HG02678 (cell line): ENCODE measurements around the gene ASTN1.
"Not testable (repeated sequence)": the region's sequence is repeated elsewhere in the genome, so short reads cannot be mapped to it uniquely, and the experiment has no call there.

Experiments
- ATAC-seq: cut with Tn5 transposase; IDR thresholded peaks from one replicate; pipeline ENCODE4 v1.9.1; 2021; ENCODE audit warnings: mild to moderate bottlenecking, moderate library complexity; ENCODE audit not compliant: unreplicated experiment

Gene ASTN1

DNA sequence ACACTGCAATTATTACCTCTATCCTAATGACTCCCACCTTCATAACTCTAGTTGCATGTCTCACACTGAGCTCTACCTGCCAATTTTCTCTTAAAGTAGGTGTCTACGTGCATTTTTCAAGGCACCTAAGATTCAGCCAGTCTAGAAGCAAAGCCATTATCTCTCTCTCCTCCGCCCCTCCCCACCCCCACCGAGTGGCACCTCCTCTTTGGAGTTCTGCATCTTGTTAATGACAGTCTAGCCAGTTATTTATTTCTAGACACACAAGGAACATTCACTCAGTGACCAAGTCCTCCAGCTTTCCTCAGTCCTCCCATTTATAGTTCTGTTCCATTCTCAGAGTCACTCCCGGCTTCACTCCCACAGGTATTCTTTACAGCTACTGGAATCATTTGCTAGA is 47.6 kb downstream of the ASTN1 start:
- ATAC-seq = no peak

DNA sequence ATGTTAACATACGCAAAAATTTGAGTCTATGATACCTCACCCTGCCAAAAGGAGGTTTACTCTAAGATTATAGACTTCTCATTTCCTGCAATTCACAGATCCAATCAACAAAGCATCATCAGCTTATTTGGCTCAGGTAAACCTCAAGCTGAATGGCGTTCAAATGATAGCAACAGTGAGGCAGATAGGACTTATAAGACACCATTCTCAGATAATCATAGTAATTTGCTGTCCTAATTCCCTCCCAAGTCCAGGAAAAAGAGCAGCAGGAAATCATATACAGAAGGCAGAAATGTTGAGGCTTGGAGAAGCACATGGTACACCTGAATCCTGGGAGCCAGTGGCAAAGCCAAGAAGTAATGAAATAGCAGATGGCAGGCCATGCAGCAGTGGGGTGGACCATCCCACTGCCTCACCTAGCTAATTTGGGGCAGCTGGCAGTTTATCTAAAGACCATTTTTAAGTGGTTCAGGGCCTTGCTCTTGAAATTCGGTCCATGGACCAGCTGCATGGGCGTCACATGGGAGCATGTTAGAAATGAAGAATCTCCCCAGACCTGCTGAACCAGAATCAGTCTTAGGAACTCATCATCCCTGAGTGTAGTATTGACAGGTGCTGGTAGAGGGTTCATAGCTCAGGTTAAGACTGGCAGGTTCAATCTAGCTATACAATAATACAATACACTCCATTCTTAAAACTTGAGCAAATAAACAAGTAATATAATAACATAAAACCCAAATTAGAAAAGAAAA is 57.7 kb downstream of the ASTN1 start:
- ATAC-seq = no peak

DNA sequence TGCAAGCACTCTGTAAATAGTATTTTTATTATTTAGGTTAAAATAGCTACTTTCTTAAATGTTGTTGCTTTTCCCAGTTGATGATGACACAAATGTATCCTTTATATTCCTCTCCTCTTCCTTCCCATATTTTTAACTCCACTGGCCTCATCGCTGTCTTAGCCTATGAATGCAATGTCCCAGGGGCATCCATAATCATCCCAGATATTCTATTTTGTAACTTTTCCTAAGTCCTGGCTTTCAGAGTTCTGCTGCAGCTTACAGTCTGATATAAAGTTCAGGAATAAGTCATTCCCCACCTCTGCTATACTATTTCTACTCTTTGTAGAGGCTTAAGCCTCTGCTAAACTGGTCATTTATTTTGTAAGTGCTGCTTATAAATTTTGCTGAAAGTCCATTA is 58.3 kb downstream of the ASTN1 start:
- ATAC-seq = no peak

DNA sequence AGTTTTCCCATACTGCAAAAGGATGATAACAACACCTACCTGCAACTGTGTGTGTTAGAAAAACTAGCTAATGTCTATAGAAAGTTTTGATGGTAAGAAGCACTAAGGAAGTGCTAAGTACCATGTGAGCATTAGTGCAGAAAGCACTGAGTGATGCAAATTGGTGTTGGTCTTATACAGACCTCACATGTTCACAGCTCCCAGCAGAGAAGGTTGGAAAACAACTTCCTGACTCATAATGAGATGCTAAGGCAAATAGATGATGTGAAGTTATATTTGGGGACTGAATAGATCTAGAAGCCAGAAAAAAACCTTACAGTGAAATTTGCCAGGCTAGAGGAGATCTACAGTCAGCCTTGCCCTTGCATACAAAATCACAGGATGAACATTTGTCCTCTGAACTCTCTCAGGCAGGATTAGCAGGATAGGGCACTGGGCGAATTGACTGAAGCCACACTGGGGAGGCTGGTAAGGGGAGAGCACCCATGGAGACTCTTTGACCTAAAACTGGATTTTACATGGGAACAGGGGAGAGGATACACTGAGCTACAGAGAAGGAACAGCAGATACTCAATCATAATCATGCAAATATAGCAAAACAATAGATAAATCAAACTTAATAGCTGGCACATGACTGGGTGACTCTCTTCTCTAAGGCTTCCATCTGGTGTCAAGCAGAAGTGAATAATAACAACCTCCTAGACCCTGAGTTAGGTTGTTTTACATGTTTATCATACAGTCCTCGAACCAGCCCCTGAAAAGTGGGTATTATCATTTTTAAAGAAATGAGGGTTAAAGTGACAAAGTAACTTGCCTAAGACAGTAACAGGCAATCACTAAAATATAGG is 61.3 kb downstream of the ASTN1 start:
- no peak for ATAC-seq

DNA sequence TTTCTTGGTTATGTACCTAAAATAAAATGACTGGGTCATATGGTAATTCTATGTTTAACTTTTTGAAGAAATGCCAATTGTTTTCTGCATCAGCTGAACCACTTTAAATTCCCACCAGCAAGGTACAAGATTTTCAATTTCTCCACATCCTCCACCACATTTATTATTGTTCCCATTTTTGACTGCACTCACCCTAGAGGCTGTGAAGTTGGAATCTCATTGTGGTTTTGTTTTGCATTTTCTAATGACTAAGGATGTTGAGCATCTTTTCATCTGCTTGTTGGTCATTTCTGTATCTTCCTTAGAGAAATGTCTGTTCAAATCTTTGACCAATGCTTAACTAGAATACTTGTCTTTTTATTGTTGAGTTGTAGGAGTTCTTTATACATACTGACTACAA is 72.5 kb downstream of the ASTN1 start:
- no peak for ATAC-seq

DNA sequence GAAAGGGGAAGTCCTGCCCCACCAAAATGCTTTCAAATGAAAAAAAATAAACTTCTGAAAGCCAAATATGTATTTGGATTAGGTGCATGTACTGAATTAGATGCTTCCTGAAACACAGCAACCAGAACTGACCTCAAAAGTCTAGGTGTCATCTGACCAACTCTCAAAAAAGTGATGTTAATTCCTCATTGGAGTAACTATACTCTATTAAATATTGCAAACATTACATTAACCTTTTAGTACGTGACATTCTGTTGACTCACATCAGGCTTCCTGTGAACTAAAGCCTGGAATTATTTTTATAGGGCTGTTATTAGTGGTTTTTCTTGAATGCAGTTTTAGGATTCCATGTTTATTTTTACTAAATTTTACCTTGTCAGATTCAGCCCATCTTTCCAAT is 73.5 kb downstream of the ASTN1 start:
- no peak for ATAC-seq

DNA sequence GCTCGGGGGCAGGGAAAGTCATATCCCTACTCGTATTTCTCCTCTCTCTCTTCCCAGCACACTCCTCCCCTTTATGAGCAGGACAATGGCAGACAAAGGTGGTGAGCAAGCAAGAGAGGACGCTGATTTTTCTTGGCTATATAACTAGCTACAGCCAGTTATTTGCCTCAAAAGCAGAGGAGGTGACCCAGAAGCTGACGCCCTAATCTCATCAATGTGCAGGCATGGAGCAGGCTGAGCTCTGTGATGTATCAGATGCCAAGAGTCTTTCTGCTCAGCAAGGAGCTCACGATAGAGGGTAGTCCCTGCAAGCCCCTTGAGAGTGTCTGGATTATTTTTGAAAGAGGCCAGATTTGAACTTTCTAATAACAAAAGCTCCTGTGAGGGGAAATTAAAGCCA is 75.5 kb downstream of the ASTN1 start:
- no peak for ATAC-seq

DNA sequence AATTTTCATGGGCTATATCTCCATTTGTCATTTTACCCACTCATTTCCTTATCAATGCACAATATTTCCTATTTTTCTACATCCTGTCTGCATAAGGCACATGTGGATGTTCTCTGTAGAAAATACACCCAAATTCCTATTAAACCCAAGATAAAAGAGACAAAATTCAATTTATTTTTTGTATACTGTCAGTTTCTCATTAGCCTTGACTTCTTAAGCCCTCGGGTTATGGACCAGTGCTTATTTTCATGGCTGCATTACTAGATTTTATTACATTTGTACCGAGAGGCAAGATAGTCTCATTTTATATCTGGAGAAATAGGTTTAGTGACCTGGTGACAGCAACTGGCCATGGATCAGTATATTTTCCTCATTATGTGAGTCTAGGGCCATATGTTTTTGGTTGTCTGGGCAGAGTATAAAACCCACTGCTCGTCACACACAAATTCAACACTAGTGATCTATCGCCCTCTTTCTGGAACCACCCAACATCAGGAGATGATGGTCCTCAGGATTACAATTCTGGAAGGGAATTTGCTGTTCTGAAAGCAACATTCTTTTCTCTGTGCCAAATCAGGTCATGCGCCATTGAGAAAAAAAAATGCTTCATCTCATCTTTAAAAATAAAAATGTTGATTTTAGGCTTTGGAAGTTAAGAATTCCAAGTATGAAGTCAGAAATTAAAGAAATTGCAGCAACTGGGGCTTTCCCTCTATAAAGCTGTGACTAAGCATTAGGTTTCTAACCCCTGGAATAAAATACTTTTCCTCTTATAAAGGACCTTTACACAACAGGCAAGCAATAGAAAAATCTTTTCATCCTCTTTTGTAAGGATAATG is 81.4 kb downstream of the ASTN1 start:
- ATAC-seq = no peak

DNA sequence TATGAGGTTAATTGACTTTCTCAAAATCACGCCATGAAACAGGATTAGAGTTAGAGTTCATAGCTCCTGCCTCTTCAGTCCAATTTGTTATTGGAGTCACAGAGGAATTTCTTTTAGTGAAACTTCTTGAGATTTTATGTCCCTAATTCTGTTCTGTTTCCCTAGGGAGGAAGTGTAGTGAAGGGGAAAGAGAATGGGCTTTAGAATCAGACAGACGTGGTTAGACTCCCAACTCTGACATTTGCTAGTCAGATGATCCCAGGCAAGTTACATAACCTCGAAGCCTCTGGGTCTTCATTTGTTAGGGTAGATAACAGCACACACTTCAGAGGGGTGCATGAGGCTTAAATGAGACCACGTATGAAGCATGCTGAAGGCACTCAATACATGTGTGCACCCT is 83.9 kb downstream of the ASTN1 start:
- ATAC-seq = no peak

DNA sequence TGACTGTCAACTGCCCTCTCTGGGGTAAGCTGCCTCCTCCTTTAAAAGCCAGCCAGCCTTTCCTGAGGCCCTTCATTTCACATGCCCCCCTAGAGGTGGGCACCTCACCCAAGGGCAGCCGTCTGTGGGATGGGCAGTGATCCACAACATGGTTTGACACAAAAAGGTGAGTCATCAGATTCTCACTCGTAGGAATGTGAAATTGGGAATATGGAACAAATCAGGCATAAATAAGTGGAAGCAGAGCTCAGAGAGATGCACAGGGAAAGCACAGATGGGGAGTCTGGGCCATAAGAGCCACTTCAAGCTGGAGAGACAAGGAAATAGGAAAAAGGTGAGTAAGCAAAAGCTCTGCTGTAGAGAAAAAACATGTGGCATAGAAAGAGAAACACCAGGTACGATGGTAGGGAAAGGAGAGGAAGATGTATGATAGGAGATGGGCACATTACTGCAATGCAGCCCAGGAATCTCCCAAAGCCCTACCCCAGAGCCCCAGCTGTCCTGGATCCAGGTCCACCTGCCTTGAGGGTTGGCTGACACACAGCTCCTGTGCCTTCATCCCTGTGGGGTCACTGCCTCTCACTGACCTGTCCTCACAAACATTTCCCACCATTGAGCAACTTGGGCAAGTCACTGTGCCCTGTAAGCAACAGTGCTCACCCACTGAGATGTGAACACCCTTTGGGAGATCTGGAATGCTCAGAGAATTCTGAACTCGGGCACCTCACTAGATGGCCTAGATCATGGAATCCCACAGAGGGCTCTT is 86.6 kb downstream of the ASTN1 start:
- no peak for ATAC-seq

DNA sequence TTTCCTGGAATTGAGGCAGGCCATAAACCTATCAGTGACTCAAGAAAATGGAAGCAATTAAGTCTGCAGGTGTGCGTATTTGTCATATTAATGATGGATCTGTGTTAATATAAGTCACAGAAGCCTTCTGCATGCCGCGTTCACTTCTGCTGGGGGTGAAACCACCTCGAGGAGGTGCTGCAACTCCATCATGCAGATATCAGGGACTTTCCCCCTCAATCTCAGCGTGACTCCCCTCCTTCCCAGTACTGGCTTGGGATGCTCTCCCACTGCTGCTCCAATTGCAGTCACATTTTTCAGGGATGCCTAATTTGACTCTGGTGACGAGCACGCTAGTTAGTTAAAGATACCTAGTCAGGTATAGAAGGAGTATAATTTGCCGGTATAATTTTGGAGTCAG is 87.5 kb downstream of the ASTN1 start:
- no peak for ATAC-seq

DNA sequence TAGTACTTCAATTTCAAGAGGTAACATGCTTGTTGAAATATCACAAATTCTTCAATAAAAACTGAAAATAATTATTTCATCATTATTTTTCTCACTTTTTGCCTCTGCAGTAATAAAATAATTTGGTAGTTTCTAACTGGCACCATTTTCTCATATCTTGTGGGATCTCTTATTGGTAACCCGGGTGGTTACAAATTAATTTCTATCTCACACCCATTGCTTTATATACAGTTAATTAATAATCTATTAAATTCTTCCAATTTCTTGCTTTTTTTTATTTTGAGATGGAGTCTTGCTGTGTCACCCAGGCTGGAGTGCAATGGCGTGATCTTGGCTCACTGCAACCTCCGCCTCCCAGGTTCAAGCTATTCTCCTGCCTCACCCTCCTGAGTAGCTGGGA is 89.7 kb downstream of the ASTN1 start:
- ATAC-seq = not testable (repeated sequence)

DNA sequence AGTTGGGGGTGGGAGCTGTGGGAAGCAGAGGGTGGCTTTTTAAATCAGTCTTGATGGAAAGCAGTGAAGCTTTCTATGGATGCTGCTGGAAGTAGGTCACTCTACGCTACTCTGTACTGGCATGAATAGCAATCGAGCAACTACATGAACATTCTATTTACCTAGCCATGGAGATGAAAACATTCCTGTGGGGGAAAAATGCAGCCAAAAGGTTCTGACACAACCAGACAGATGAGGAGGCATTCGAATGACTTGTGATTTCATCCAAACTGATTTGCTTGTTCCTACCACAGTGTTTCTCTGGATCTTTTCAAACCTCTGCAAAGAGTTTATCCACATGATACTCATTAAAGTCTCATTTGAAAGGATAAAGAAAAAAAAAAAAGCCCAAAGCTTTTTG is 95.0 kb downstream of the ASTN1 start:
- ATAC-seq = no peak

DNA sequence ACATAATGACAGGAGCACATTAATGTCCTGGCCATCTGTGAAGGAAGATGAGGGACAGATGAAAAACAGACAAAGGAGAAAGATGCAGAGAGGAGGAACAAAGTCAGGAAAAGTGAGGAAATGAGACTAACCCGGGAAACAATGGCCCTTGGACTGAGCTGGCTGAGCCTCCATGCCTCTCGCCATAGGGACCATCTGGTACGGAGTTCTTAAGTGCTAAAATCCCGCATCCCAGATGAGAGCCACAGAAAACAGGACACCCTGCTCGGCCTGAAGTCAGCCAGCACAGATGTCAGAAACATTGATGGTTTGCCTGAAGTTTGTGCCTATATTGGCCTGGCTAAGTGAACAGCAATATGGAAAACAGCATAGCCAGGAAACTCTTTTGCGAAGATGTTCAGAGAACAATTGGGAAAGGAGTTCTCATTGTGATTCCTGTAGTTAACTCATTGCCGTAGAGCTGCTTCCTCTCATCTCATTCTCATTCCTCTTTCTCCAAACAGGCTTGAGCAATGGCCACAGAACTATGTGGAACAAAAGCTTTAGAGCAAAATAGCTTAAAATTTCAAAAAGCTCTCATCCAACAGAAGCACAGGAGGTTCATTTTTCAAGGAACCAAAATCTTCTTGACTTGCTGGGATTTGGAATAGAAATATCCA is 96.6 kb downstream of the ASTN1 start:
- no peak for ATAC-seq

DNA sequence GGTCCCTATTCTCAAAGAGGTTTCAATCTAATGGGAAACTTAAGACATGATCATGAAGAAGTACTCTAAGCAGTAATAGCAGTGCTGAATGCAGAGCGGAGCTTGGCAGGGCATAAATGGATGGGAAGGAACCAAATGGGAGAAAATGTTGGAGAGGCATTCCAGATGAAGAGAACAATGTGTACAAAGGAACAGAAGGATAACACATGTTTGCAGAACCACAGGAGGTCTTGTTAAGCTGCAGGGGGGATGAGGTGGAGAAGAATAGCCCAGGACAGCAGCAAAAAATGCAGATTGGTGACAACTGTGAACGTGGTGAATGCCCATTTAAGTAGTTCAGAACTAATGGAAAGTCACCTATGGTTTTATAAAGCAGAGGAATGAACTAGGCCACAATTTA is 99.1 kb downstream of the ASTN1 start:
- no peak for ATAC-seq

DNA sequence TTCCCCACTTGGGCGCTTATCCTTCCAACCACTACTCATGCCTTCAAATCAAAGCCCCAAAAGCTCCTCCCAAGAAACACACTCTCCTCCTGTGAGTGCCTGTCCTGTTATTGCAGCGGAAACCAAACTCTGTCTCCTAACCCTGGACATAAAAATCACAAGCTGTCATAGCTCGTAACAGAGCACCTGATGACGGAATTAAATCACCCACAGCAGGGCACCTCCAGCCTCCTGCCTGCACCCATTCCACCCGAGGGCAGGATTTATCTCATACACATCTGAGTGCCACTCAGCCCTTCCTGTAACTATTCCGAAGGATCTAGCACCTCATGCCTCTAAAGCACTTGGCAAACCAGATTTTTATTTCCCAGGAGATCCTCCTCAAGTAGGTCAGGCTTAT is 100.9 kb downstream of the ASTN1 start:
- ATAC-seq = no peak

DNA sequence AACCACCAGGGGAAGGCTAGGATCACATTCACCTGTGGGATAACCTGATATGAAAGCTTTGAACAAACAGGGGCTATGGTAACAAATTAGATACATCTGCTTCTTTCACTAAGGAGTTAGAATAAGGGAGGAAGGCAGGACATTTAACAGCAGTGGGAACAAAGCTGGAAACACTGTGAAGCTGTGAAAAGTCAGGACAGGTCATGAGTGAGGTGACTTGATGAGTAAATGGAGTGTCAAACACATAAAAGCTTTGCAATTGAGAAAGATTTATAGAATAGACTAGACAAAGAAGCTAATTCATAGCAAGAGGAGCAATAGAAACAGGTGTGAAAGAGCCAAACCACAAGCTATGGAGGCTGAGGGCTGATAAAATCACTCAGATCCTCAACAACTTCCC is 110.0 kb downstream of the ASTN1 start:
- no peak for ATAC-seq

DNA sequence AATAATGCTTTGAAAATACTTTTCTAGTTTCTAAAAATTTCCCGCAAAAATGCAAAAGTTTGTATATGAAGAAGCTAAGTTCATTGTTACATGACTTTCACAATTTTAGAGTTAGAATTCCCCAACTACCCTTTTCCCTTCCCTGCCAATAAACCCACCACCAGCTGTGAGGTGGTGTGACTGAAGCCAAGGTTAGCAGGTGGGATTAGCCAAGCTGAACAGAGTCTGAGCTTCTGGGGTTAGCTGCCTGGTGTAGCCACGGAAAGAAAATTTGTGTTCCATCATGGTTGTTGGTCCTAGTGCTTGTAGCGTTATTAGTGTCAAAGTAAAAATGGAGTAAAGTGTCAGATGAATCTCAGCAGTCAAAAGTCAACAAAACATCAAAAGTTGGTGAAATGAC is 110.9 kb downstream of the ASTN1 start:
- peak; percentile 48 for ATAC-seq

DNA sequence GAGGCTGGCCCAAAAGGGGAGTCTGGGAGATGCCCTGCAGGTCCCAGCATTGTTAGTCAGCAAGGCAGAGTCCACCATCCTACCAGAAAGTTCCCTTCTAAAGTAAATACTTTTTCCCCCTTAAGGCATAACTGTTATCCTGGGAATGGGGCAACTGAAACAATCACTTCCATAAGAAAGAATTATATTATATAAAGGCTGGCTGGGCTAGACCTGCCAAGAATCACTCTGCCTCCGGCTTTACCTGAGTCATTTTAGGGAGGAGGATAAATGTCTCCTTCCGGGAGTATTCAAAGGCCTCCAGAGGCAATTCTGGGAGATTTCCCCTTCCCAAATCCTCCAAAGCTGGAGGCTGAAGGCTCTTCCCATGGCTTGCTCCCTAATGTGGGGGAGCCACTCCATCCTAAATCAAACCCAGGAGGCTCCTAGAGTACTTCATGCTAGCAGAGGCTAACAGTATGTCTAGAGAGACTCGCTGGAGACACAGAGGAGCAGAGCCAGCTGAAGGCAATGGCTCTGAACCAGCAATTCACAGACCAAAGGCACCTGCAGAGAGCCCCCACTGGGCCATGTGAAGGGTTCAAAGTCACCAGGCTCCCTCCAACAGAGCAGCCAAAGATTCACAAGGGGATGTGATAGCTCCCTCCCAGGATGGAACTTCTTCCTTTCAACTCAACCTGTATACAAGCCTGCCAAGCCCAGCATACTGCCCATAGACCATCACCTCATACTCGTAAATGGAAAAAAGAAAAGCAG is 116.0 kb downstream of the ASTN1 start:
- ATAC-seq = no peak

DNA sequence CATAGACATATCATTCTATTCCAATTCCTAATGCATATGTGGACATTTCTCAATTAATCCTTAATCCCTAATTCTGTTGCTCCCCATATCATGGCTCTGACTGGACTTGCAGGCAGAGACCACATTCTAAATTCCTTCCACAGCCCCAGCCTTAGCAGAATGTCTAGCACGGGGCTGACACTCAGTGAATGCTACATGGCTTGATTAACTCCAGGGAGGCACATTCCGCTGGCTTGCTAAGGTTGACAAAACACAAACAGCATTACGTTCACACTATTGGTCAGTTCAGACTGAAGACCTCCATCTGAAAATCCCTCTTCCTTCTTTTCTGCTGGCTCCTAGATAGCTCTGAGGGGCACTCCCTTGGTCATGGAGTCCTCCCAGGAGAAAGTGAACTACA is 119.4 kb downstream of the ASTN1 start:
- no peak for ATAC-seq
